Astrocyte (in vitro differentiated cells and primary cell): Measurements from ENCODE around the gene VN1R4.
"Not testable (repeated sequence)": the region's sequence is repeated elsewhere in the genome, so short reads cannot be mapped to it uniquely, and the experiment has no call there.

Experiments used
- EZH2 ChIP-seq: IDR thresholded peaks from 2 replicates; pipeline ENCODE4 v1.6.1; 2012; ENCODE audit warnings: mild to moderate bottlenecking, low read length, inconsistent platforms; ENCODE audit not compliant: insufficient read depth
- TF ChIP-seq, protein P1 (sequence below): IDR thresholded peaks from 2 replicates; pipeline ENCODE4 v1.5.1; 2011; ENCODE audit warnings: low read depth, mild to moderate bottlenecking, inconsistent platforms, low read length, moderate library complexity; ENCODE audit not compliant: insufficient read depth

DNA sequence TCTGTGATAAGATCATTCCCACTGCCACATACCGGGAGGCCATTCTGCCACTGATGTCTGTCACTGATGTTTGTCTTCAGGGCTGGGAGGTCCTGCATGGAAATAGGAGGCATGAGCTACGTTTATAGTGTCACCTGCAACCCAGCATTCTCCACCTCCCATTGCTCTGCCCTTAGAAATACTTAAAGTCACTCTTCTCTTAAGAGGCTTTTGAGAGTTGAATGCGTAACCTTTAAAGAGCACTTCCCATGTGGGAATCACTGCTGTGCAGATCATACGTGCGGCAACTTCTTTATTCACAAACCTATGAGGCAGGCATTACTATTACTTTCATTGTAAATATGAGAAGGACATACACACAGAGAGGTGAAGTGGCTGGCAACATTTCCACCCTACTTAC lies at the start of gene VN1R4:
- TF ChIP-seq, protein P1, sequence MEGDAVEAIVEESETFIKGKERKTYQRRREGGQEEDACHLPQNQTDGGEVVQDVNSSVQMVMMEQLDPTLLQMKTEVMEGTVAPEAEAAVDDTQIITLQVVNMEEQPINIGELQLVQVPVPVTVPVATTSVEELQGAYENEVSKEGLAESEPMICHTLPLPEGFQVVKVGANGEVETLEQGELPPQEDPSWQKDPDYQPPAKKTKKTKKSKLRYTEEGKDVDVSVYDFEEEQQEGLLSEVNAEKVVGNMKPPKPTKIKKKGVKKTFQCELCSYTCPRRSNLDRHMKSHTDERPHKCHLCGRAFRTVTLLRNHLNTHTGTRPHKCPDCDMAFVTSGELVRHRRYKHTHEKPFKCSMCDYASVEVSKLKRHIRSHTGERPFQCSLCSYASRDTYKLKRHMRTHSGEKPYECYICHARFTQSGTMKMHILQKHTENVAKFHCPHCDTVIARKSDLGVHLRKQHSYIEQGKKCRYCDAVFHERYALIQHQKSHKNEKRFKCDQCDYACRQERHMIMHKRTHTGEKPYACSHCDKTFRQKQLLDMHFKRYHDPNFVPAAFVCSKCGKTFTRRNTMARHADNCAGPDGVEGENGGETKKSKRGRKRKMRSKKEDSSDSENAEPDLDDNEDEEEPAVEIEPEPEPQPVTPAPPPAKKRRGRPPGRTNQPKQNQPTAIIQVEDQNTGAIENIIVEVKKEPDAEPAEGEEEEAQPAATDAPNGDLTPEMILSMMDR = not testable (repeated sequence)
- not testable (repeated sequence) for TF ChIP-seq EZH2
